Large intestine (tissue), 12 donors: Measurements from ENCODE around the gene TMEM219. TPM values are rescaled to one million over a fixed set of nuclear protein-coding genes. Genes with fewer than 3 reads are reported as not detected.

Source experiments
- DNase-seq, 2 donors: peaks; one replicate each; pipeline versions ENCODE4 v3.0.0 to v3.0.0-alpha.2; 2013
- H3K27ac ChIP-seq: one replicate; pipeline ENCODE4 v1.5.1; 2013; ENCODE audit warnings: low read length
- H3K27me3 ChIP-seq: 2 replicates; pipeline ENCODE4 v1.6.1; 2013; ENCODE audit warnings: low read length; ENCODE audit not compliant: control insufficient read depth, insufficient read depth
- H3K36me3 ChIP-seq: 2 replicates; pipeline ENCODE4 v1.6.1; 2013; ENCODE audit warnings: low read length; ENCODE audit not compliant: control insufficient read depth, insufficient read depth
- H3K4me1 ChIP-seq: one replicate; pipeline ENCODE4 v1.6.1; 2013; ENCODE audit warnings: low read length; ENCODE audit not compliant: control insufficient read depth, insufficient read depth
- H3K4me3 ChIP-seq: one replicate; pipeline ENCODE4 v1.5.1; 2013; ENCODE audit warnings: low read length
- H3K9me3 ChIP-seq: one replicate; pipeline ENCODE4 v1.6.1; 2013; ENCODE audit warnings: mild to moderate bottlenecking, low read depth, low read length, moderate library complexity; ENCODE audit not compliant: control insufficient read depth
- WGBS: methylation state at CpG from one replicate; pipeline ENCODE4 v1.1.5; 2013; ENCODE audit warnings: low lambda C conversion rate; ENCODE audit not compliant: insufficient coverage; 5-methylcytosine and 5-hydroxymethylcytosine counted together
- long read RNA-seq, 11 donors: transcript quantifications; one replicate each; lab custom pipeline, GENCODE V29; 2026
- polyA plus RNA-seq: library from polyadenylated mRNA; unstranded; fragments of 120-200 nt; gene quantifications from one replicate; pipeline ENCODE4 v1.2.1, GENCODE V29; 2013

Gene TMEM219
- polyA plus RNA-seq = 160 TPM
- long read RNA-seq, donor 1, transcript TMEM219-201 (6 exons, 999 nt) = minor isoform, 13 of 51 reads
- long read RNA-seq, donor 1, transcript TMEM219-204 (5 exons, 1,292 nt) = major isoform, 22 of 51 reads
- long read RNA-seq, donor 1, partial matches to known transcripts = 0 of 51 reads
- long read RNA-seq, donor 1, other reads (novel, unspliced or antisense) = 15 of 51 reads
- long read RNA-seq, donor 2, transcript TMEM219-204 (5 exons, 1,292 nt) = major isoform, 50 of 156 reads
- long read RNA-seq, donor 2, transcript TMEM219-201 (6 exons, 999 nt) = minor isoform, 36 of 156 reads
- long read RNA-seq, donor 2, partial matches to known transcripts = 20 of 156 reads
- long read RNA-seq, donor 2, other reads (novel, unspliced or antisense) = 47 of 156 reads
- long read RNA-seq, donor 3 = 0 reads
- long read RNA-seq, donor 4, transcript TMEM219-204 (5 exons, 1,292 nt) = major isoform, 5 of 19 reads
- long read RNA-seq, donor 4, transcript TMEM219-201 (6 exons, 999 nt) = major isoform, 5 of 19 reads
- long read RNA-seq, donor 4, partial matches to known transcripts = 0 of 19 reads
- long read RNA-seq, donor 4, other reads (novel, unspliced or antisense) = 7 of 19 reads
- long read RNA-seq, donor 5, transcript TMEM219-204 (5 exons, 1,292 nt) = minor isoform, 10 of 42 reads
- long read RNA-seq, donor 5, transcript TMEM219-201 (6 exons, 999 nt) = major isoform, 14 of 42 reads
- long read RNA-seq, donor 5, partial matches to known transcripts = 0 of 42 reads
- long read RNA-seq, donor 5, other reads (novel, unspliced or antisense) = 17 of 42 reads
- long read RNA-seq, donor 6, transcript TMEM219-201 (6 exons, 999 nt) = minor isoform, 30 of 133 reads
- long read RNA-seq, donor 6, transcript TMEM219-204 (5 exons, 1,292 nt) = major isoform, 37 of 133 reads
- long read RNA-seq, donor 6, partial matches to known transcripts = 26 of 133 reads
- long read RNA-seq, donor 6, other reads (novel, unspliced or antisense) = 35 of 133 reads
- long read RNA-seq, donor 7, transcript TMEM219-204 (5 exons, 1,292 nt) = minor isoform, 10 of 41 reads
- long read RNA-seq, donor 7, transcript TMEM219-201 (6 exons, 999 nt) = major isoform, 13 of 41 reads
- long read RNA-seq, donor 7, partial matches to known transcripts = 8 of 41 reads
- long read RNA-seq, donor 7, other reads (novel, unspliced or antisense) = 8 of 41 reads
- long read RNA-seq, donor 8, transcript TMEM219-201 (6 exons, 999 nt) = major isoform, 55 of 176 reads
- long read RNA-seq, donor 8, transcript TMEM219-204 (5 exons, 1,292 nt) = minor isoform, 47 of 176 reads
- long read RNA-seq, donor 8, partial matches to known transcripts = 34 of 176 reads
- long read RNA-seq, donor 8, other reads (novel, unspliced or antisense) = 39 of 176 reads
- long read RNA-seq, donor 9, transcript TMEM219-201 (6 exons, 999 nt) = minor isoform, 28 of 119 reads
- long read RNA-seq, donor 9, transcript TMEM219-204 (5 exons, 1,292 nt) = major isoform, 44 of 119 reads
- long read RNA-seq, donor 9, partial matches to known transcripts = 16 of 119 reads
- long read RNA-seq, donor 9, other reads (novel, unspliced or antisense) = 27 of 119 reads
- long read RNA-seq, donor 10, transcript TMEM219-204 (5 exons, 1,292 nt) = major isoform, 49 of 143 reads
- long read RNA-seq, donor 10, transcript TMEM219-201 (6 exons, 999 nt) = minor isoform, 43 of 143 reads
- long read RNA-seq, donor 10, partial matches to known transcripts = 18 of 143 reads
- long read RNA-seq, donor 10, other reads (novel, unspliced or antisense) = 29 of 143 reads
- long read RNA-seq, donor 11, transcript TMEM219-204 (5 exons, 1,292 nt) = major isoform, 34 of 88 reads
- long read RNA-seq, donor 11, transcript TMEM219-201 (6 exons, 999 nt) = minor isoform, 25 of 88 reads
- long read RNA-seq, donor 11, partial matches to known transcripts = 0 of 88 reads
- long read RNA-seq, donor 11, other reads (novel, unspliced or antisense) = 28 of 88 reads

GRCh38 chr16:29961479-29962343 lies at the start of gene TMEM219:
Gene TMEM219 (plus strand): TSS chr16:29962079. CDS start chr16:29963144, 1,065 bp downstream.
- DNase-seq = peak; percentile 95 to 97
- H3K27ac ChIP-seq = peak within 1 kb of the TSS; percentile 96
- H3K4me1 ChIP-seq = peaks cover 20% of the 10 kb centered on the region
- no peaks in the 10 kb centered on the region for H3K27me3 ChIP-seq
- no peaks in the 10 kb centered on the region for H3K9me3 ChIP-seq
- no CpG with 5 or more reads among the region's 75 CpGs for WGBS
- H3K36me3 ChIP-seq = peaks cover 8% of the 10 kb centered on the region
- H3K4me3 ChIP-seq = peak within 1 kb of the TSS; percentile 93

GRCh38 chr16:29912087-29912486 lies 49.8 kb upstream of the TMEM219 start:
- H3K27me3 ChIP-seq = no peaks in the 10 kb centered on the region
- no peak for DNase-seq
- H3K27ac ChIP-seq = no peak overlapping the region
- peaks cover 19% of the 10 kb centered on the region for H3K36me3 ChIP-seq
- no peak overlapping the region for H3K4me3 ChIP-seq
- no CpG with 5 or more reads among the region's 11 CpGs for WGBS
- H3K4me1 ChIP-seq = no peaks in the 10 kb centered on the region
- peaks cover 2% of the 10 kb centered on the region for H3K9me3 ChIP-seq

GRCh38 chr16:29913514-29913913 lies 48.4 kb upstream of the TMEM219 start:
- H3K9me3 ChIP-seq = peaks cover 2% of the 10 kb centered on the region
- no peak overlapping the region for H3K27ac ChIP-seq
- H3K36me3 ChIP-seq = peaks cover 21% of the 10 kb centered on the region
- no peak overlapping the region for H3K4me3 ChIP-seq
- DNase-seq = no peak
- no CpG with 5 or more reads among the region's 8 CpGs for WGBS
- no peaks in the 10 kb centered on the region for H3K4me1 ChIP-seq
- H3K27me3 ChIP-seq = no peaks in the 10 kb centered on the region

- Histone ChIP-seq H3K9me3 (peaks cover 2% of the 10 kb centered on the region), H3K27me3 (no peaks in the 10 kb centered on the region), H3K27ac (no peak overlapping the region), H3K4me1 (no peaks in the 10 kb centered on the region), H3K36me3 (peaks cover 29% of the 10 kb centered on the region), H3K4me3 (no peak overlapping the region)
- DNase-seq = peak in 1 of 2 donors; percentile 29
- 57% methylated on average over 4 of the region's 6 CpGs for WGBS
Measured at GRCh38 chr16:29915590-29916247, 46.2 kb upstream of the TMEM219 start.

- WGBS = no CpG with 5 or more reads among the region's 1 CpG
- no peaks in the 10 kb centered on the region for H3K9me3 ChIP-seq
- no peak overlapping the region for H3K4me3 ChIP-seq
- no peak for DNase-seq
- no peaks in the 10 kb centered on the region for H3K27me3 ChIP-seq
- H3K36me3 ChIP-seq = peaks cover 38% of the 10 kb centered on the region
- H3K27ac ChIP-seq = no peak overlapping the region
- H3K4me1 ChIP-seq = no peaks in the 10 kb centered on the region
Measured at GRCh38 chr16:29916979-29917378, 44.9 kb upstream of the TMEM219 start.

- Histone ChIP-seq H3K27ac (no peak overlapping the region), H3K9me3 (no peaks in the 10 kb centered on the region), H3K4me1 (peaks cover 5% of the 10 kb centered on the region), H3K4me3 (no peak overlapping the region), H3K36me3 (peaks cover 36% of the 10 kb centered on the region), H3K27me3 (no peaks in the 10 kb centered on the region)
- no peak for DNase-seq
- 100% methylated on average over 3 of the region's 6 CpGs for WGBS
Measured at GRCh38 chr16:29920288-29921033, 41.4 kb upstream of the TMEM219 start.

- H3K4me1 ChIP-seq = peaks cover 5% of the 10 kb centered on the region
- H3K4me3 ChIP-seq = no peak overlapping the region
- WGBS = 100% methylated on average over 1 of the region's 3 CpGs
- peaks cover 36% of the 10 kb centered on the region for H3K36me3 ChIP-seq
- no peaks in the 10 kb centered on the region for H3K9me3 ChIP-seq
- H3K27ac ChIP-seq = no peak overlapping the region
- DNase-seq = no peak
- no peaks in the 10 kb centered on the region for H3K27me3 ChIP-seq
Measured at GRCh38 chr16:29921034-29921385, 40.9 kb upstream of the TMEM219 start.

GRCh38 chr16:29922326-29922725 lies 39.6 kb upstream of the TMEM219 start:
- peaks cover 13% of the 10 kb centered on the region for H3K4me1 ChIP-seq
- no CpG with 5 or more reads among the region's 2 CpGs for WGBS
- no peak overlapping the region for H3K27ac ChIP-seq
- no peaks in the 10 kb centered on the region for H3K9me3 ChIP-seq
- H3K27me3 ChIP-seq = no peaks in the 10 kb centered on the region
- no peak for DNase-seq
- H3K36me3 ChIP-seq = peaks cover 33% of the 10 kb centered on the region
- H3K4me3 ChIP-seq = no peak overlapping the region
